GM10266 (cell line): ENCODE data around the gene ANKRD30B.
"Not testable (repeated sequence)": the region's sequence is repeated elsewhere in the genome, so short reads cannot be mapped to it uniquely, and the experiment has no call there.

Experiments
- DNase-seq: peaks from one replicate; pipeline ENCODE4 v3.0.0; 2012; ENCODE audit errors: extremely low spot score
- TF ChIP-seq, protein P1 (sequence below): IDR thresholded peaks from 2 replicates; pipeline ENCODE4 v1.5.1; 2012; ENCODE audit warnings: mild to moderate bottlenecking, low read depth; ENCODE audit not compliant: control insufficient read depth, insufficient read depth; ENCODE audit errors: missing control alignments

Gene ANKRD30B

DNA sequence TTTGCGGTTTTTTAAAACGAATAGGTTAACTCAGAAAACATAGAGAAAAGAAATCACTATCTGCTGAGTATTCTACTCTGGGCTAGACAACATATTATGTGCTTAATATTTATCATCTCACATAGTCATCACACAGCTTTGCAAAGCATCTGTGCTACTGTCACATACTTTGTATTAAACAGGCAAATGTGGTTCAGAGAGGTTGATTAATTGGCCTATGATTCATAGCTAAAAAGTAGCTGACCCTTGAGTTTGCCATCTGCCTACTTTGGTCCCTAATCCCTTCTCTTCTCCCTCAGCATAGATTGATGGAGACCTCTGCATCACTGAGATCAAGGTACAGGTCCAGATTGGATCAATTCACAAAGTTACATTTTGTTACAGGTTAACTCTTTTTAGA lies 21.4 kb downstream of the ANKRD30B start:
- TF ChIP-seq, protein P1, sequence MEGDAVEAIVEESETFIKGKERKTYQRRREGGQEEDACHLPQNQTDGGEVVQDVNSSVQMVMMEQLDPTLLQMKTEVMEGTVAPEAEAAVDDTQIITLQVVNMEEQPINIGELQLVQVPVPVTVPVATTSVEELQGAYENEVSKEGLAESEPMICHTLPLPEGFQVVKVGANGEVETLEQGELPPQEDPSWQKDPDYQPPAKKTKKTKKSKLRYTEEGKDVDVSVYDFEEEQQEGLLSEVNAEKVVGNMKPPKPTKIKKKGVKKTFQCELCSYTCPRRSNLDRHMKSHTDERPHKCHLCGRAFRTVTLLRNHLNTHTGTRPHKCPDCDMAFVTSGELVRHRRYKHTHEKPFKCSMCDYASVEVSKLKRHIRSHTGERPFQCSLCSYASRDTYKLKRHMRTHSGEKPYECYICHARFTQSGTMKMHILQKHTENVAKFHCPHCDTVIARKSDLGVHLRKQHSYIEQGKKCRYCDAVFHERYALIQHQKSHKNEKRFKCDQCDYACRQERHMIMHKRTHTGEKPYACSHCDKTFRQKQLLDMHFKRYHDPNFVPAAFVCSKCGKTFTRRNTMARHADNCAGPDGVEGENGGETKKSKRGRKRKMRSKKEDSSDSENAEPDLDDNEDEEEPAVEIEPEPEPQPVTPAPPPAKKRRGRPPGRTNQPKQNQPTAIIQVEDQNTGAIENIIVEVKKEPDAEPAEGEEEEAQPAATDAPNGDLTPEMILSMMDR = no peak
- no peak for DNase-seq

DNA sequence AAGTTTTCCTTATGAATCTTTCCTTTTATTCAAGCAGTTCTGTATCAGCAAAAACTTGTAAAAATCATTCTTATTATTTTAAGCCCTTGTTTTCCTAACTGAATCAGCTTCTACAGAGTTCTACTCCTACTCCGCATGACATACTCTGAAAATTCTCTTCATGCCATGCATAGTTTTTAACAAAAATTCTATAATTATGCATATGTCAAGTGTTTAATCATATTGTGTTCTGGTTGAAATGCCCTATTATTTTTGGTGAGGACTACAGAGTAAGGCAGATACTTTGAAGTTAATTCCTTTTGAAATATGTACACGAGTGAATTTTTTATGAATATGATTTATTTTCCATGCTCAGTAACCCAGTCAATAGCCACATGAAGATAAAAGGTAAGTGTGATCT lies 28.8 kb downstream of the ANKRD30B start:
- no peak for DNase-seq
- TF ChIP-seq, protein P1 = no peak

DNA sequence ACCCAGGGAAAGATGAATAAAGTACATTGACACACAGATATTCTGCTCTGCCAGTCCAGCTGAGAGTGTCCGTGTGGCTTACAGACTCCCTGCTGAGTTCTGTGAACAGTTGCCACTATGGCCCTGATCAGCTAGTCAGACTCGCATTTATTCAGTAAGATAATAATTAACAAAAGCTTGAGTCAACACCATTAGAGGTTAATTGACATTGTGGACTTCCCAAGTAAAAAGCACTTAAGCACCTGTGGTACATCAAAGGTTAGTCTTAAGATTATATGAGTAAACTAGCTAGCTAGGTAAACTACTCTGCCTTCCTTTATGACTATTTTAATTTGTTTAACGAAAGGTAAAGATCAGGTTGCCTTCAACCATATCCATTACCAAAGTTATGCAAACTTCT lies 33.7 kb downstream of the ANKRD30B start:
- DNase-seq = no peak
- TF ChIP-seq, protein P1 = no peak

DNA sequence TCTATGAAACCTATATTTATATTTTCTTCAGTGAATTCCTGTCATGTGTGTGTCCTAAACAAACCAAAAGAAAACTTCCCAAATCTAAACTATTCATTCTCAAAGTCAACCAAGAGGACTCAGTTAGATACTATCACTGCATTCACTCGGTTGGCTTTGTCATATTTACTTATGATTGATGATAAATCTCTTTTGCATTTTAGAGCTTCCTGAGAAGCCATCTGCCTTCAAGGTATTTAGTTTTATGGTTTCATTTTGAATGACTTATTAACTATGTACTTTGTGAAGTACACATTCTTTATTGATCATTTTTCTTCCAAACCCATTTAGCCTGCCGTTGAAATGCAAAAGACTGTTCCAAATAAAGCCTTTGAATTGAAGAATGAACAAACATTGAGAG lies 36.2 kb downstream of the ANKRD30B start:
- TF ChIP-seq, protein P1 = no peak
- no peak for DNase-seq

DNA sequence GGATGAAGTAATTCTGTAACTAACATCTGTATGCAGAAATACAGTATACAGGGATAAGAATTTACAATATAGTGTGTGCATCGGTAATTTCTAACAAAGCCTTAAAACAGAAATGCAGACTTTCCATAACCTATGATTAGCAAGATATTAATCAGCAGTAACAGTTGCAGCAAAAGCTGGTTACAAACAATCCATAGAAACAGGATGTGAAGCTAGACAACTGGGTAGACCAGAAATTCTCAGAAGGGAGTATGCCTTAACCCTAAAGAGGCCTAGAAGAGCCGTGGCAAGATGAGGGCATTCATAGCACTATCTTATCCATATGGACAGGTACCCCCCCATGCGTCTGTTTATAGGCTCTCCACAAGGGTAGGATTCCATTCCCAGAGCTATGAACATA lies 48.9 kb downstream of the ANKRD30B start:
- not testable (repeated sequence) for DNase-seq

DNA sequence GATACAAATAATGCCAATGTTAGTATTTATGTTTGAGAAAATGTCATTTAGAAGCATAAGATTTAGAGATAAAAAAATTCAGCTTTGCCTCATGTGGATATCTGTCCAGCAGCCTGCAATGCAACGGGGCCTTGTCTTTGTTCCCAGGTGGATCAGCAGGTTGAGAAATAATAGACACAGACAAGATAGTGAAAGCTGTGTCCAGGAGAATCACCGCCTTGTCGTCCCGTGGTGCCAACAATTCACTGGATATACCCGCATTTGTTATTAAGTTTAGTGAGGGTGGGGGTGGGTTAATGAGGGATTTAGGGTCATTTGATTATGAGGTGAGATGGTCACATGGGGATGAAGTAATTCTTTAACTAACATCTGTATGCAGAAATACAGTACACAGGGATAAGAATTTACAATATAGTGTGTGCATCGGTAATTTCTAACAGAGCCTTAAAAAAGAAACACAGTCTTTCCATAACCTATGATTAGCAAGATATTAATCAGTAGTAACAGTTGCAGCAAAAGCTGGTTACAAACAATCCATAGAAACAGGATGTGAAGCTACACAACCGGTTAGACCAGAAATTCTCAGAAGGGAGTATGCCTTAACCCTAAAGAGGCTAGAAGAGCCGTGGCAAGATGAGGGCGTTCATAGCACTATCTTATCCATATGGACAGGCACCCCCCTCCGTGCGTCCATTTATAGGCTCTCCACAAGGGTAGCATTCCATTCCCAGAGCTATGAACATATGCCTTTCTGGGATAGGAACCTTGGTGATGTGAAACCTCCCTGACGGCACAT lies 50.2 kb downstream of the ANKRD30B start:
- not testable (repeated sequence) for DNase-seq

DNA sequence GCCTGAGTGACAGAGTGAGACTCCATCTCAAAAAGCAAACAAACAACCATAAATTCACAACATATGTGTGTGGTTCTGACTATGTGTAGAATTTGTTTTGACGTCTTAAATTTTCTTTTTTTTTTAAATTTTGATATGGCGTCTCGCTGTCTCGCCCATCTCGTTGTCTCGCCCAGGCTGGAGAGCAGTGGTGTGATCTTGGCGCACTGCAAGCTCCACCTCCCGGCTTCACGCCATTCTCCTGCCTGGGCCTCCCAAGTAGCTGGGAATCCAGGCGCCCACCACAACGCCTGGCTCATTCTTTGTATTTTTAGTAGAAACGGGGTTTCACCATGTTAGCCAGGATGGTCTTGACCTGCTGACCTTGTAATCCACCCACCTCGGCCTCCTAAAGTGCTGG lies 63.1 kb downstream of the ANKRD30B start:
- DNase-seq = not testable (repeated sequence)

DNA sequence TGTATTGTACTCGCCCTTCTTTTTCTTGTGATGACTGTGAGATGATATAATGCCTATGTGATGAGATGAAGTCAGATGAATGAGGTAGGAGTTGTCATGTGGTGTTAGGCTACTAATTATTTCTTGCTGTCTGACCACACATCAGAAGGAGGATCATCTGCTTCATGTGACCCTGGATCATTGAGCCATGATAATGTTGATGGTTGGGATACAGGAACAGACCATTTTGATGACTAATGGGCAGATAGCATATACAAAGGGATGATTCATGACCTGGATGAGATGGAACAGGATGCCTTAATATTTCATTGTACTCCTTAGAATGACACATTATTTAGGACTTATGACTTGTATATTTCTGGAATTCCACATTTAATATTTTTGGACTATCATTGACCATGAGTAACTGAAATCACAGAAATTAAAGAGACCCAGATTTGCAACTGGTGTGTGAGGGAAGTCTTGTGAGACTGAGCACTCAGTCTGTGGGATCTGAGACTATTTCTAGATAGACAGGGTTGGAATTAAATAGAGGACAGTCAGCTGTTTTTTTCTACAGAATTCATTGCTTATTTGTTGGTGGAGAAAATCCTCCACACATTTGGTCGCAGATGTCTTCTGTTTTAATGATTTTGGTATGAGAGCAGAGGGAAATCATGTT lies 79.1 kb downstream of the ANKRD30B start:
- not testable (repeated sequence) for DNase-seq

DNA sequence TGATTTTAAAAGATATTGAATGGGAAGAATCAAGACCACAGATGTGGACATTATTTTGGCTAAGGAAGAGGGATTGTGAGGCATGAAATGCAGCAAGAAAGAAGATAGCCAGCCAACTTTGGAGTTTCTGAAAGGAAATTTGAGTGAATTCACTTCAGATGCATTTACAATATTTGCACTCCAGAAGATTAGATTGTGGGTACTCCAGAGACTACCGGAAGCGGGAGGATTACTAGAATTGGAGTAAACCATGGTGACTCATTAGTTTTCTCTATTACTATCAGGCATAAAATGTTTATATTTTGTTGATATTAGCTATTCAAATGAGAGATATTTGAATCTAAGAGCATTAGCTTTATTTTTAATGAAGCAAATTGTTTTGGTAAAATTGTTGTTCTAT lies 93.6 kb downstream of the ANKRD30B start:
- DNase-seq = not testable (repeated sequence)

DNA sequence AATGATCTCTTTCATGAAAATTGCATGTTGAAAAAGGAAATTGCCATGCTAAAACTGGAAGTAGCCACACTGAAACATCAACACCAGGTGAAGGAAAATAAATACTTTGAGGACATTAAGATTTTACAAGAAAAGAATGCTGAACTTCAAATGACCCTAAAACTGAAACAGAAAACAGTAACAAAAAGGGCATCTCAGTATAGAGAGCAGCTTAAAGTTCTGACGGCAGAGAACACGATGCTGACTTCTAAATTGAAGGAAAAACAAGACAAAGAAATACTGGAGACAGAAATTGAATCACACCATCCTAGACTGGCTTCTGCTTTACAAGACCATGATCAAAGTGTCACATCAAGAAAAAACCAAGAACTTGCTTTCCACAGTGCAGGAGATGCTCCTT lies 103.6 kb downstream of the ANKRD30B start:
- DNase-seq = not testable (repeated sequence)

DNA sequence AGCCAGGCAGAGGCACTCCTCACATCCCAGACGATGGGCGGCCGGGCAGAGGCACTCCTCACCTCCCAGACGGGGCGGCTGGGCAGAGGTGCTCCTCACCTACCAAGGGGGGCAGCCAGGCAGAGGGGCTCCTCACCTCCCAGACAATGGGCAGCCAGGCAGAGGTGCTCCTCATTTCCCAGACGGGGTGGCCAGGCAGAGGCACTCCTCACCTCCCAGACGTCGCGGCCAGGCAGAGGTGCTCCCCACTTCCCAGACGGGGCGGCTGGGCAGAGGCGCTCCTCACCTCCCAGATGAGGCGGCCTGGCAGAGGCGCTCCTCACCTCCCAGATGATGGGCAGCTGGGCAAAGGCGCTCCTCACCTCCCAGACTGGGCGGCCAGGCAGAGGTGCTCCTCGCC lies 107.7 kb downstream of the ANKRD30B start:
- DNase-seq = not testable (repeated sequence)

DNA sequence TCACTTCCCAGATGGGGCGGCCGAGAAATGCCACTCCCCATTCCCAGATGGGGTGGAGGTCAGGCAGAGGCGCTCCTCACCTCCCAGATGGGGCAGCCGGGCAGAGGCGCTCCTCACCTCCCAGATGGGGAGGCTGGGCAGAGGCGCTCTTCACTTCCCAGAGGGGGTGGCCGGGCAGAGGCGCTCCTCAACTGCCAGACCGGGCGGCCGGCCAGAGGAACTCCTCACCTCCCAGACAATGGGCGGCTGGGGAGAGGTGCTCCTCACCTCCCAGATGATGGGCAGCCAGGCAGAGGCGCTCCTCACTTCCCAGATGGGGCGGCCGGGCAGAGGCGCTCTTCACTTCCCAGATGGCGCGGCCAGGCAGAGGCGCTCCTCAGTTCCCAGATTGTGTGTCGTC lies 108.3 kb downstream of the ANKRD30B start:
- DNase-seq = not testable (repeated sequence)

DNA sequence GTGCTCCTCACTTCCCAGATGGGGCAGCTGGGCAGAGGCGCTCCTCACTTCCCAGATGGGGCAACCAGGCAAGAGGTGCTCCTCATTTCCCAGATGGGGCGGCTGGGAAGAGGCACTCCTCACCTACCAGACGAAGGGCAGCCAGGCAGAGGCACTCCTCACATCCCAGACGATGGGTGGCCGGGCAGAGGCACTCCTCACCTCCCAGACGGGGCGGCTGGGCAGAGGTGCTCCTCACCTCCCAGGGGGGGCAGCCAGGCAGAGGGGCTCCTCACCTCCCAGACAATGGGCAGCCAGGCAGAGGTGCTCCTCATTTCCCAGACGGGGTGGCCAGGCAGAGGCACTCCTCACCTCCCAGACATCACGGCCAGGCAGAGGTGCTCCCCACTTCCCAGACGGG lies 110.5 kb downstream of the ANKRD30B start:
- not testable (repeated sequence) for DNase-seq

DNA sequence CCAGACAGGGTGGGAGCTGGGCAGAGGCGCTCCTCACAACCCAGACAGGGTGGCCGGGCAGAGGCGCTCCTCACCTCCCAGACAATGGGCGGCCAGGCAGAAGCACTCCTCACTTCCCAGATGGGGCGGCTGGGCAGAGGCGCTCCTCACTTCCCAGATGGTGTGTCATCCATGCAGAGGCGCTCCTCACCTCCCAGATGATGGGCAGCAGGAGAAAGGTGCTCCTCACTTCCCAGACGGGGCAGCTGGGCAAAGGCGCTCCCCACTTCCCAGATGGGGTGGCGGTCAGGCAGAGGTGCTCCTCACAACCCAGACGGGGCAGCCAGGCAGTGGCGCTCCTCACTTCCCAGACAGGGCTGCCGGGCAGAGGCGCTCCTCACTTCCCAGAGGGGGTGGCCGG lies 112.0 kb downstream of the ANKRD30B start:
- DNase-seq = not testable (repeated sequence)

DNA sequence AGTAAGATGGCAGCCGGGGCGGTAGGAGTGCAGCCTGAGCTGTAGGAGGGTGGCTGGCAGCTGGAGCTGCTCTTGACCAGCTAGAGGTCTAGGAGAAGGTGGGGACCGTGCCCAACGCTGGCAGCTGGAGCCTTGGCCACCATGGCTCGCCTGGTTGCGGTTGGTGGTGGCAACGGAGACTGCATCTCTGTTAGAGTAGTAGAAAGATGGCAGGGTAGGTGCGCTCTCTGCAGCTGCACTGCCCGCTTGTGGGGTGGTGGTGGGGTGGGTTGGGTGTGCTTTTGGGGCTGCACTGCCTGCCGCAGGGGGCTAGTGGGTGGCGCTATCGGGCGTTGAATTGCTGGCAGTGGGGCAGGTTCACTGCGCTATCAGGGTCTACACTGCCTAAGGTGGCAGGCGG lies 118.5 kb downstream of the ANKRD30B start:
- not testable (repeated sequence) for DNase-seq

DNA sequence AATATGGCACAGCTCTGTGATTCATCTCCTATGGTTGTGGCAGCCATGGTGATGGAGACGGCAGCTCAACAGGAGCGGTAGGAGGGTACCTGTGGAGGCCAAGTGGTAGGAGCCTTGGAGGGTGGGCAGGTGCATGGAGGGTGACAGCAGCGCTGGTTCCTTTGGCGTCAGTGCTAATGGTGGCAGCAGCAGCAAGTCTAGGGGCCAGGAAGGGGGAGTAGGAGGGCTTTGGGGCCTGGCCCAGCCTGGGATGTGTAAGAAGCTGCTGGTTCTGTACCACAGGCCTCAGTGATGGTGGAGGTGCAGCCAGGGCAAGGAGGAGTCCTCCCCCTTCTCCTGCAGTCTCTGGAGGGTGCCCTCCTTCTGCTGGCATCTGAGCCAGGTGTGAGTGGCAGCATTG lies 120.0 kb downstream of the ANKRD30B start:
- DNase-seq = not testable (repeated sequence)
